ENCODE data around the gene PPP1CA. TPM values are rescaled to one million over a fixed set of nuclear protein-coding genes. Genes with fewer than 3 reads are reported as not detected.

Gene PPP1CA
- total RNA-seq, 3 donors from 2014 or later (not counting 1 experiment from before 2014, with no cell fraction given), result 222 to 245 (median 233) TPM

DNA sequence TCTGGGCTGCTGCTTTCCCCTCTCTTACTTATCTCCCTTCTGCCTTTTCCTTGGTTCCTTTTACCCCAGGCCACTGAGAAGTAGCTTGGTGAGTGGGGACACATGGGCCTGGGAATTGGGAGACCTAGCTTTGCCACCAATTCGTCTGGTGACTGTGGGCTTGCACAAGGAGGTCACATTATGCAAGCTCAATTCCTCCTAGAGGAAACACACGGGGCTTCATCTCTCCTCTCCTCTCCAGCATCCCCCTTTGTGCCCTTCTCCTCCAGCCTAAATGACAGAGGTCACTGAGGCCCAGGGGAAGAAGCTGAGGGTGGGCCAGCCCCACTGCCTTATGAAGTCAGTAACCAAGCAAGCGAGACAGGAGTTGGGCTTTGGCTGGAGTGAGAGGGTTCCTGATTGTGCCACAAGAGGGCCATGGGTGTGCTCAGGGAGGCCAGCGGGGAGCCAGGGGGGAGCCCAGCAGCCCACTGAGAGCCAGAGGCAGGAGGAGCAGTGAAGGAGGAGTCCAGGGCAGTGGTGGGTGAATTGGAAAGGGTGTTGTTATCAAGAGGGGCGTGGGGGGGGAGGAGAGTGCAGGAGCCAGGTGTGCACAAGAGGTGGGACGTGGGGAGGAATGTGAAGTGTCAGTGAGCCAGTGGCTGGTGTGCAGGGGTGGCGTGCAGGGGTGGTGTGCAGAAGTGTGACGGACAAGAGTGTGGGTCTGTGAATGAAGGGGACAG is 30.3 kb downstream of the PPP1CA start:
- H3K27ac ChIP-seq (ENCODE audit: low read length), result no peak overlapping the region
- H3K27me3 Mint-ChIP-seq (ENCODE audit: low read depth in 2 of 2), result peaks cover under 1 to 6% of the 10 kb centered on the region in 2 donors
- peak overlapping the region; percentile 90 for H3K4me3 Mint-ChIP-seq
- no peak for ATAC-seq
- peaks cover 75% of the 10 kb centered on the region for H3K4me1 ChIP-seq (ENCODE audit: control insufficient read depth, insufficient read depth, low read length)
- peaks cover 3% of the 10 kb centered on the region for H3K27me3 ChIP-seq (ENCODE audit: control insufficient read depth, insufficient read depth, low read length)
- no peaks in the 10 kb centered on the region for H3K9me3 ChIP-seq (ENCODE audit: control insufficient read depth, insufficient read depth, low read length)
- no peaks in the 10 kb centered on the region for H3K9me3 Mint-ChIP-seq
- intact Hi-C loops (cut with micrococcal nuclease), result loop anchor here (5.0 kb wide), 2 partner anchors 84 to 104 kb away; partner anchors contain the start of genes ANKRD13D and GRK2
- H3K4me1 Mint-ChIP-seq, result peaks cover 52 to 69% of the 10 kb centered on the region in 2 donors
- H3K4me3 ChIP-seq (ENCODE audit: low read length), result peak overlapping the region; percentile 38
- H3K27ac Mint-ChIP-seq, result peak overlapping the region; percentile 68 to 70
- no peaks in the 10 kb centered on the region for H3K36me3 ChIP-seq (ENCODE audit: control insufficient read depth, insufficient read depth, low read length)
- no peaks in the 10 kb centered on the region for H3K36me3 Mint-ChIP-seq
- peak in 1 of 2 donors; percentile 70 for DNase-seq
- TF ChIP-seq, protein P1, sequence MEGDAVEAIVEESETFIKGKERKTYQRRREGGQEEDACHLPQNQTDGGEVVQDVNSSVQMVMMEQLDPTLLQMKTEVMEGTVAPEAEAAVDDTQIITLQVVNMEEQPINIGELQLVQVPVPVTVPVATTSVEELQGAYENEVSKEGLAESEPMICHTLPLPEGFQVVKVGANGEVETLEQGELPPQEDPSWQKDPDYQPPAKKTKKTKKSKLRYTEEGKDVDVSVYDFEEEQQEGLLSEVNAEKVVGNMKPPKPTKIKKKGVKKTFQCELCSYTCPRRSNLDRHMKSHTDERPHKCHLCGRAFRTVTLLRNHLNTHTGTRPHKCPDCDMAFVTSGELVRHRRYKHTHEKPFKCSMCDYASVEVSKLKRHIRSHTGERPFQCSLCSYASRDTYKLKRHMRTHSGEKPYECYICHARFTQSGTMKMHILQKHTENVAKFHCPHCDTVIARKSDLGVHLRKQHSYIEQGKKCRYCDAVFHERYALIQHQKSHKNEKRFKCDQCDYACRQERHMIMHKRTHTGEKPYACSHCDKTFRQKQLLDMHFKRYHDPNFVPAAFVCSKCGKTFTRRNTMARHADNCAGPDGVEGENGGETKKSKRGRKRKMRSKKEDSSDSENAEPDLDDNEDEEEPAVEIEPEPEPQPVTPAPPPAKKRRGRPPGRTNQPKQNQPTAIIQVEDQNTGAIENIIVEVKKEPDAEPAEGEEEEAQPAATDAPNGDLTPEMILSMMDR (IDR thresholded peaks at IDR 0.05), result no peak
- WGBS (ENCODE audit: insufficient coverage), result 45% methylated on average over 8 of the region's 8 CpGs

- peak overlapping the region; percentile 70 for H3K4me3 Mint-ChIP-seq
- TF ChIP-seq, protein P1 (IDR thresholded peaks at IDR 0.05), result no peak
- H3K4me3 ChIP-seq (ENCODE audit: low read length), result no peak overlapping the region
- peaks cover 3 to 6% of the 10 kb centered on the region in 2 donors for H3K27me3 Mint-ChIP-seq (ENCODE audit: low read depth in 2 of 2)
- H3K9me3 ChIP-seq (ENCODE audit: control insufficient read depth, insufficient read depth, low read length), result no peaks in the 10 kb centered on the region
- H3K27ac Mint-ChIP-seq, result peak overlapping the region; percentile 68 to 70
- no peaks in the 10 kb centered on the region for H3K9me3 Mint-ChIP-seq
- no peak overlapping the region for H3K27ac ChIP-seq (ENCODE audit: low read length)
- intact Hi-C loops (cut with micrococcal nuclease), result loop anchor here (5.0 kb wide), 2 partner anchors 83 to 103 kb away; partner anchors contain the start of genes ANKRD13D and GRK2
- peaks cover 61 to 78% of the 10 kb centered on the region in 2 donors for H3K4me1 Mint-ChIP-seq
- no peaks in the 10 kb centered on the region for H3K36me3 Mint-ChIP-seq
- H3K4me1 ChIP-seq (ENCODE audit: control insufficient read depth, insufficient read depth, low read length), result peaks cover 84% of the 10 kb centered on the region
- no peak for ATAC-seq
- no peak for DNase-seq
- no peaks in the 10 kb centered on the region for H3K36me3 ChIP-seq (ENCODE audit: control insufficient read depth, insufficient read depth, low read length)
- peaks cover 3% of the 10 kb centered on the region for H3K27me3 ChIP-seq (ENCODE audit: control insufficient read depth, insufficient read depth, low read length)
- WGBS (ENCODE audit: insufficient coverage), result 64% methylated on average over 14 of the region's 14 CpGs
Observed at GRCh38 chr11:67370351-67371076, 31.1 kb downstream of the PPP1CA start.

GRCh38 chr11:67369801-67370284 is 31.8 kb downstream of the PPP1CA start:
- H3K4me3 ChIP-seq (ENCODE audit: low read length), result no peak overlapping the region
- no peaks in the 10 kb centered on the region for H3K9me3 ChIP-seq (ENCODE audit: control insufficient read depth, insufficient read depth, low read length)
- WGBS (ENCODE audit: insufficient coverage), result 55% methylated on average over 12 of the region's 12 CpGs
- H3K27me3 ChIP-seq (ENCODE audit: control insufficient read depth, insufficient read depth, low read length), result peaks cover 3% of the 10 kb centered on the region
- H3K4me1 ChIP-seq (ENCODE audit: control insufficient read depth, insufficient read depth, low read length), result peaks cover 89% of the 10 kb centered on the region
- peaks cover 3 to 6% of the 10 kb centered on the region in 2 donors for H3K27me3 Mint-ChIP-seq (ENCODE audit: low read depth in 2 of 2)
- H3K27ac Mint-ChIP-seq, result peak overlapping the region in 1 of 2 donors; percentile 70
- H3K27ac ChIP-seq (ENCODE audit: low read length), result no peak overlapping the region
- H3K9me3 Mint-ChIP-seq, result no peaks in the 10 kb centered on the region
- peak in 1 of 2 donors; percentile 49 for DNase-seq
- intact Hi-C loops (cut with micrococcal nuclease), result loop anchor here (5.0 kb wide), 2 partner anchors 83 to 103 kb away; partner anchors contain the start of genes ANKRD13D and GRK2
- no peak for ATAC-seq
- TF ChIP-seq, protein P1 (IDR thresholded peaks at IDR 0.05), result no peak
- H3K4me3 Mint-ChIP-seq, result no peak overlapping the region
- no peaks in the 10 kb centered on the region for H3K36me3 Mint-ChIP-seq
- peaks cover 67 to 85% of the 10 kb centered on the region in 2 donors for H3K4me1 Mint-ChIP-seq
- no peaks in the 10 kb centered on the region for H3K36me3 ChIP-seq (ENCODE audit: control insufficient read depth, insufficient read depth, low read length)
